KOPT-K1 (cell line): ENCODE results near the gene SHMT2.

Source experiments
- H3K27ac ChIP-seq: fragments of 200-600 bp; sonication (generic); 2 replicates; pipeline ENCODE4 v1.5.1; 2016; ENCODE audit warnings: antibody characterized with exemption, mild to moderate bottlenecking, low read depth, low read length; ENCODE audit not compliant: poor library complexity, severe bottlenecking
- H3K36me3 ChIP-seq: fragments of 200-600 bp; sonication (generic); 2 replicates; pipeline ENCODE4 v1.5.1; 2017; ENCODE audit warnings: antibody characterized with exemption, mild to moderate bottlenecking, low read length, moderate library complexity; ENCODE audit not compliant: insufficient read depth
- H3K9me3 ChIP-seq: fragments of 200-600 bp; sonication (generic); 2 replicates; pipeline ENCODE4 v1.5.1; 2017; ENCODE audit warnings: antibody characterized with exemption, low read length, mild to moderate bottlenecking; ENCODE audit not compliant: insufficient read depth, poor library complexity, severe bottlenecking

SHMT2 gene

DNA sequence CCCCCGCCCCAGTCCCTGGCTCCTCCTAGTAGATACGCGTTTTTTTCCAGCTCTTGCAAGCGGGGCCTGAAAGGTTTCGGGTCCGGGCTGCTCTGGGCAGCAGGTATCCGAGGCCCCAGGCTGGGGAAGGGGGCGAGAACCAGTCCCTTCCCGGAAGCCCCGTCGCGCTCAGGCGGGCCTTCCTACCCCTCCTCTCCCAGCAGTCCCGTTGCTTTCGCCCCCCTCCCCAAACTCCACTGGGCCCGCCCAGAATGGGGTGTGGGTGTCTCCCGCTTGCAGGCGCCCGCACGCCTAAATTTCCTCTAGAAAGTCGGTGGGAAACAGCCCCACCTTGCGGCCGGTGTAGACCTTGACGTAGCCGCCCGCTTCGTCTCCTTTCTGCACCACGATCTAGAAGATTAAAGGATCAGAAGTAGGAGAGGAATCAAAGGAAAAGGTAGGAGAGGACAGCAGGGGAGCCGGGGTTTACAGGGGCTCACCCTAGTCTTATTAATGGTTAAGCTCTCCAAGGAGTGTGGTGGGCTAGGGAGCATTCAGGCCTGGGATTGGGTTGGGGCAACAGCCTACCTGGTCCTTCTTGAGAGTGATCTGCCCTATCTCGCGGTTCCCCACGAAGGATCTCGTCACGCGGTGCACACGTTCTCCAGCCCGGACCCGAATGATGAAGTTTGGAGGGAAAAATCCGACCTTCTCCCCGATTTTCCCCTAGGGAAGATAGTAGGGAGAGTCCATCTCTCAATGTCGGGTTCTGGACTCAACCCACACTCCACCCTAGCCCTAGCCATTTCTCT is 14.2 kb downstream of the SHMT2 start:
- H3K36me3 ChIP-seq: no peaks in the 10 kb centered on the region
- no peak overlapping the region for H3K27ac ChIP-seq

DNA sequence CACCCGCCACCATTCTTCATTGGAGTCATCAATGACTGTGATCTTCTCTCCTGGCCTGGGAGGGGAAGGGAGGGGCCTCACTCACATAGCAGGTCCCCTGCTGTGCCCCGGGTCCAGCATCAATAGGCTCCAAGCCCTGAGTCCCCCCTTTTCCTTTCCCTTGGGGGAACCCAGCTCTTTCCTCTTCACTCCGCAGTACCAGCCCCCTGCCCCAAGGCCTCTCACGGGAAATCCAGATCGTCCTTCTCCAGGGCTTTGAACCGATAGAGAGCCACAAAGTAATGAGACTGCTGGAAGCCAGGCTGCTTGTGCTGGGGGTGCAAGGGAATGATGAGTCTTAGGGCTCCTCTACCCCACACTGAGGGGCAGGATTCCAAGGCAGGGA is 14.8 kb downstream of the SHMT2 start:
- Histone ChIP-seq H3K36me3 (no peaks in the 10 kb centered on the region), H3K9me3 (no peaks in the 10 kb centered on the region), H3K27ac (no peak overlapping the region)

More for the DNA sequence above, 14.2 kb downstream of the SHMT2 start:
- no peaks in the 10 kb centered on the region for H3K9me3 ChIP-seq

DNA sequence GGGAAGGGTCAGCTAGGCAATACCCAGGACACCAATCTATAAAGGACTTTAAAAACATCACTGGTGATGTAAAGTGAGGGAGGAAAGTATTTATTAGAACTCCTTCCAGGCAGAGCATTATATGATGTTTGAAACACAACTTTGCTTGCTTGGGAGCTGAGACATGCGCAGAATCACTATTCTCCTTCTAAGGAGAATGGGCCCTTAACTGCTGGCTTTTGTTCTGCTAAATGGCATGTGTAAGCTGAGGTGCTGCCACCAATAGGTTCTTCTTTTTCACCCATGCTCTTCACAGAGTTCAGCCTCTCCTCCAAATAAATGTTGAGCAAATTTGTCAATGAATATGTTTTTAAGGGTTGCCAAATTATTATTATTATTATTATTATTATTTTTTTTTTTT is 17.5 kb downstream of the SHMT2 start:
- Histone ChIP-seq H3K27ac (no peak overlapping the region), H3K36me3 (no peaks in the 10 kb centered on the region), H3K9me3 (no peaks in the 10 kb centered on the region)

DNA sequence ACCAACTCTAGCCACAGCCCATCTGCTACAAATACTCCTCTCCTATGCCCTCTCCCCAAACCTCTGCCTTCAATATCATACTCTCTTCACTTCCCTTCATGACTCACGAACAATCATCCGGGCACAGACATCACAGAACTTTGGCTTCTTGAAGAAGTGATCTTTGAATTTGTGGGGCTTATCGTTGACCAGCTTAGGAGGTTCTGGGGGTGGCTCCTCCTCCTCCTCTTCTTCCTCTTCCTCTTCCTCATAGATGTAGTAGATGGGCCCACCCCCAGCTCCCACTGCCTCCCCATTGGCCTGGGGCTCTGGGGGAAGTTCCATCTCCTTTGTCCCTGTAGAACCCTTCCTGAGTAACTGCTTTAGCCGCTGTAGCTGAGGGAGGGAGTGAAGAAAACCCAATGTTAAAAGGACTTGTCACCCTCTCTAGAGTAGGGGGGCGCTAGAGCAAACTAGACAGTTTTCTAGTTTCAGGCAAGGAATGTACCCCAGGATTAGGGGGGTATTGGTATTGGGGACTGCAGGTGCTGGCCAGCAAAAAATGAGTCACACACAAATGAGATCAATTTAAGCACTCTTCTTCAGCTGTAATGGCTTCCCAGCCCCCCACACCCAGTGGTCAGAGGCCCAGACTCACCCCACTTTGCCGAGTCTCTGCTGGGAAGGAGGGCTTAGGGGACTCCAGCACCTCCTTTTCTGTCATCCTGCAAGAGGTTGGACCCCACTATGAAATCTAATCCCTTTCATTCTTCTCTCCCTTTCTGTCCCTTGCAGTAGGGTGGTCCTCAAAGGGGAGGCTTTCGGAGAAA is 19.6 kb downstream of the SHMT2 start:
- H3K36me3 ChIP-seq: no peaks in the 10 kb centered on the region
- no peaks in the 10 kb centered on the region for H3K9me3 ChIP-seq
- peak overlapping the region; percentile 10 for H3K27ac ChIP-seq

DNA sequence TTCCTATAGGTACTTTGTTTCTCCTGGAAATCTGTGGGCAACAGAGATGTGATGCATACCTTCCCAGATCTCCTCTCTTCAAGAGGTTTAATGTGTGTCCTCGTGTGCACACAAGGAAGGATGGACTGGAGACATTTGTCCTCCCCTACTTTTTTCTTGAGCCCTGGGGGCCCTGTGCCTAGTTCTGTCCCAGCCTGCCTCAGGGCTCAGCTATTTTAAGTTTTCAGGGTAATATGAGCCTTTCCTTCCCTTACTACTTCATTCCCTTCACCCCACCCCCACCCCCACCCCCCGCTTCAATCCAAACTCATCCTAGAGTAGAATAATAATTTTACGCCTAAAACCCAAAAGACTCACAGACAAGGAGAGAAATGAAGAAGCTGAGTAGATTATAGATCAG is 21.0 kb downstream of the SHMT2 start:
- Histone ChIP-seq H3K27ac (no peak overlapping the region), H3K9me3 (no peaks in the 10 kb centered on the region), H3K36me3 (peaks cover 12% of the 10 kb centered on the region; the same call in 1 of the 2 replicates)

- Histone ChIP-seq H3K27ac (no peak within 1 kb of the TSS), H3K36me3 (peaks cover 16% of the 10 kb centered on the region), H3K9me3 (no peaks in the 10 kb centered on the region)
Measured at GRCh38 chr12:57250956-57251355, 21.4 kb downstream of the SHMT2 start, which contains the start of gene STAC3. STAC3 (minus strand) TSS chr12:57251187; CDS start chr12:57249636, 1,551 bp downstream.

- H3K9me3 ChIP-seq: no peaks in the 10 kb centered on the region
- no peak overlapping the region for H3K27ac ChIP-seq
- peaks cover 52% of the 10 kb centered on the region for H3K36me3 ChIP-seq
Measured at GRCh38 chr12:57254506-57255280, 25.2 kb downstream of the SHMT2 start.

DNA sequence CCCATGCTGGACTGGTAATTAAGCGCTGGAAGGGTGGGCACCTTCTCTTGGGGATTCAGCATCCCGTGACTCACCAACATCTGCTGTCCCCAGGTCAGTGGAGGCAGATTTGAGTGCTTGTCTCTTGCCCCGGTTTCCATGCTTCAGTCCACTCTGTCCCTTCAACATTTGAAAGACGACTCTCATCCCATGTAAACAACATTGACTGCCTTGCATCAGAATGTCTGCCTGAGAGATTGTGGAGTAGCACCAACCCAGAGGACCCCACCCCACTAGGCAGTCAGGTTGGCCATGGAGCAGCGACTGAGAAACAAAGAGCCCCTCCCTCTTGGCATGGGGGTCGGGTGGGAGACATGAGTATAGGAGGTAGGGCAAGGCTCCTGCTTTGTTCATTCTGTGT is 26.4 kb downstream of the SHMT2 start:
- Histone ChIP-seq H3K27ac (no peak overlapping the region), H3K36me3 (peaks cover 65% of the 10 kb centered on the region), H3K9me3 (no peaks in the 10 kb centered on the region)

DNA sequence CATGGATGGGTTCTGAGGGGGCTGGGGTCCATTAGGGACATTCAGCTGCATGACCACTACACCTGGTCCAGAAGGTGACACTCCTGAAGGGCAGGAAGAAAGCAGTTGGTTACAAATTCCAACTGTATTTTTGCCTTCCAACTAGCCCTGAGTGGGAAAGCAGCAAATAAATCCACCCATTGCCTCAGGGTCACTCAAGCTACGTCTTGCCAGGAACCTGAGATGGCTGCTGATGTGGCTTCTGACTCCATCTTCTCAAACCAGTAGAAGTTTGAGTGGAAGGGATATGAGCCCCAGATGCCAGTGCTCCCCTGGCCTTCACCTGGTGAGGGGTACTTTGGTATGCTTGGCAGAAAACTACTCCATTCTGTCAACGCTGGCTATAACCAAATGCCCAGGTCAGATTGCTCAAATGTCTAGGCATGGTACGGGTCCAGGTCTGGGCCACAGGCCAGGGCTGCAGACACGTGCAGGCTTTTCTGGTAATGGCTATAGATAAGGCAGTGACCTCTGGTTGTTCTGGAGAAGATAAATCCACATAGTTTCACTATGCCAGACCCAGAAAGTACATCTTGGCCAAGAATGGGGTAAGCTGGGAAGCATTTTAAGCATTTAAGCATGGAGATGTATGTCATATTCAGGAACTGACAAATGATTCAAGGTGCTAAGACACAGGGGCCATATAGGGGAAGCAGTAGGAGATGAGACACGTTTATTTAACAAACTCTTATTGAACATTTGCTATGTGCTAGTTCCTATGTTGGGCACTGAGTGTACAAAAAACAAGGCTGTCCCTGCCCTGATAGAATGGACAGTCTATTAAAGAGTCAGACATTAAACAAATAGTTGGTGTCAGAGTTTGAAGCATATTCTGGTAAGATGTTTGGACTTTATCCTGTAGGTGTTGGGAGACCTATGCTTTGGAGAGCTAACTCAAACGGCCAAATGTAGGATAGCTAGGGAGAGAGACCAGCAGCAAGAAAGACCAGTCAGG is 29.8 kb downstream of the SHMT2 start:
- Histone ChIP-seq H3K36me3 (peaks cover 92% of the 10 kb centered on the region), H3K9me3 (no peaks in the 10 kb centered on the region), H3K27ac (no peak overlapping the region)

DNA sequence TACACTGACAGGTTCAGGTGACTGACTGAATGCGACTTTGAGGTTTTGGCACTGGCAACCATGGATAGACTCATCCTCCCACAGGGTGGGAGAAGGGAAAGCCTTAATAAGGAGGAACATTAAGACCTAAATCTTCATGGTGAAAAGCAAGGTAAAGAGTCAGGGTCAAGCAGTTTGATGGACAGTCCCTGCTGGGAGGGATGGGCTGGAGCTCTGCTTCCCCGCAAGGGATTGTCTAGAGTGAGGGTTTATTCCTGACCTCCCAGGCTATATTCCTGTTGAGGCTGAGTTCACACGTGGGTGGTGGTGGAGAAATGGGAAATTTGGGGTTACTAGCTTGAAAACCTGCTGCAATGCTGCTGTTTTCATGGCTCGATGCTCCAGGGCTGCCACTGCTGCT is 30.9 kb downstream of the SHMT2 start:
- H3K9me3 ChIP-seq: no peaks in the 10 kb centered on the region
- H3K36me3 ChIP-seq: peaks cover 90% of the 10 kb centered on the region

DNA sequence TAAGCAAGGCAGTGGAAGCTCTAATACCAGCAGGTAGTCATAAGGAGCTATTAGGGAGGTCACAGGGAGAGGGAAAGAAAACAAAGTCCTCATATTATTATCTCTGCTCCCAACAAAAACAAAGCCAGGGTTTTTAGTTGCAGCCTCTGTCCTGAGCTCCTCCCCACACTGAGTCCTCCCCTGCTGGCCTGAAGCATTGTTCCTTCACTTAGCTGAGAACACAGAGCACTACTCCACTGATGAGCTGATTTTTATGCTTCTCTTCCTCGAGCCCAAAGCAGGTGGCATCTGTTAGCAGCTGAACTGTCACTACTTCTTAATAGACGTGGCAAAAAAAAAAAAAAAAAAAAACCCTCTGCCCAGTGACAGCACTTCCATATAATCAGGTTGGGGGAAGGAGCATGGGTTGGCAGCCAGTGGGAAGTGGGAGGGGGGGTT is 31.9 kb downstream of the SHMT2 start:
- H3K27ac ChIP-seq: no peak overlapping the region
- no peaks in the 10 kb centered on the region for H3K9me3 ChIP-seq
- peaks cover 87% of the 10 kb centered on the region for H3K36me3 ChIP-seq

More for the DNA sequence above, 30.9 kb downstream of the SHMT2 start:
- no peak overlapping the region for H3K27ac ChIP-seq

- Histone ChIP-seq H3K9me3 (no peaks in the 10 kb centered on the region), H3K27ac (no peak overlapping the region), H3K36me3 (peaks cover 87% of the 10 kb centered on the region)
Measured at GRCh38 chr12:57262126-57262822, 32.8 kb downstream of the SHMT2 start.

GRCh38 chr12:57263096-57263495 is 33.6 kb downstream of the SHMT2 start:
- Histone ChIP-seq H3K9me3 (no peaks in the 10 kb centered on the region), H3K27ac (no peak overlapping the region), H3K36me3 (peaks cover 87% of the 10 kb centered on the region)
